SK-MEL-5 (cell line): ENCODE data around the gene OAT. TPM values are rescaled to one million over a fixed set of nuclear protein-coding genes. Genes with fewer than 3 reads are reported as not detected.
A peak's percentile ranks its signal among the peaks of the same experiment; 100 is the strongest.
"Not testable (repeated sequence)": the region's sequence is repeated elsewhere in the genome, so short reads cannot be mapped to it uniquely, and the experiment has no call there.

Experiments used
- DNase-seq: peaks from one replicate; pipeline ENCODE4 v3.0.0-alpha.2; 2016; ENCODE audit warnings: low read depth, low spot score
- in situ Hi-C: cut with HindIII; loops from 2 replicates; pipeline ENCODE4 v1.10.0; 2016; ENCODE audit warnings: low sequenced_read_pairs, high pct_unique_total_duplicates, low pct_unique_long_range_greater_than_20kb
- total RNA-seq: library from RNA; depleted of rRNA; stranded (reverse); fragments of >200 nt; shearing (Covaris generic); gene quantifications from 2 replicates; pipeline ENCODE4 v1.2.3, GENCODE V29; 2014

OAT gene
- total RNA-seq, 1 experiment from 2014 or later, result 157 TPM

- DNase-seq, result no peak
- in situ Hi-C loops, result loop anchor here (25.0 kb wide), 1 partner anchor 387 kb away; no protein-coding TSS in a partner anchor
Measured at GRCh38 chr10:124374535-124375352, 44.0 kb downstream of the OAT start.

- no peak for DNase-seq
- in situ Hi-C loops, result no loop called here
Measured at GRCh38 chr10:124372899-124373298, 45.8 kb downstream of the OAT start.

- no peak for DNase-seq
Measured at GRCh38 chr10:124370426-124370825, 48.3 kb downstream of the OAT start.

GRCh38 chr10:124369986-124370385, 48.7 kb downstream of the OAT start:
- in situ Hi-C loops, result no loop called here
- no peak for DNase-seq

More at GRCh38 chr10:124370426-124370825, 48.3 kb downstream of the OAT start:
- in situ Hi-C loops, result no loop called here

- in situ Hi-C loops, DNase-seq: not testable (repeated sequence)
Measured at GRCh38 chr10:124369533-124369932, 49.2 kb downstream of the OAT start.

GRCh38 chr10:124369066-124369465, 49.7 kb downstream of the OAT start:
- in situ Hi-C loops, result no loop called here
- no peak for DNase-seq

GRCh38 chr10:124367936-124368335, 50.8 kb downstream of the OAT start:
- no peak for DNase-seq
- in situ Hi-C loops, result no loop called here

GRCh38 chr10:124367414-124367813, 51.3 kb downstream of the OAT start:
- in situ Hi-C loops, result no loop called here
- DNase-seq, result no peak

- in situ Hi-C loops, result no loop called here
Measured at GRCh38 chr10:124366825-124367224, 51.9 kb downstream of the OAT start.

GRCh38 chr10:124366343-124366742, 52.4 kb downstream of the OAT start:
- DNase-seq, result no peak
- in situ Hi-C loops, result no loop called here

More at GRCh38 chr10:124366825-124367224, 51.9 kb downstream of the OAT start:
- DNase-seq, result no peak

GRCh38 chr10:124364674-124365073, 54.0 kb downstream of the OAT start:
- in situ Hi-C loops, result no loop called here

GRCh38 chr10:124362568-124362967, 56.2 kb downstream of the OAT start:
- in situ Hi-C loops, result no loop called here
- no peak for DNase-seq

More at GRCh38 chr10:124364674-124365073, 54.0 kb downstream of the OAT start:
- no peak for DNase-seq

GRCh38 chr10:124359336-124359832, 59.3 kb downstream of the OAT start:
- DNase-seq, result no peak
- in situ Hi-C loops, result no loop called here

GRCh38 chr10:124357561-124357885, 61.2 kb downstream of the OAT start:
- in situ Hi-C loops, result no loop called here
- no peak for DNase-seq

GRCh38 chr10:124356701-124357560, 61.8 kb downstream of the OAT start:
- in situ Hi-C loops, result no loop called here
- no peak for DNase-seq

- in situ Hi-C loops, result no loop called here
Measured at GRCh38 chr10:124354411-124355382, 64.0 kb downstream of the OAT start.

GRCh38 chr10:124353896-124354295, 64.8 kb downstream of the OAT start:
- in situ Hi-C loops, result no loop called here
- DNase-seq, result no peak

More at GRCh38 chr10:124354411-124355382, 64.0 kb downstream of the OAT start:
- peak; percentile 2 for DNase-seq
